HG02852 (cell line): ENCODE data around the gene DNAAF1.
A peak's percentile ranks its signal among the peaks of the same experiment; 100 is the strongest.
"Not testable (repeated sequence)": the region's sequence is repeated elsewhere in the genome, so short reads cannot be mapped to it uniquely, and the experiment has no call there.

ENCODE experiments used
- ATAC-seq: cut with Tn5 transposase; IDR thresholded peaks from one replicate; pipeline ENCODE4 v1.9.1; 2021; ENCODE audit warnings: mild to moderate bottlenecking, moderate library complexity; ENCODE audit not compliant: unreplicated experiment

The DNAAF1 gene

GRCh38 chr16:84144859-84145639 lies at the start of gene DNAAF1, which contains the start of gene HSDL1:
Gene DNAAF1 (plus strand): TSS chr16:84145308. CDS start chr16:84145441, 133 bp downstream.
Gene HSDL1 (minus strand): TSS chr16:84145177. CDS start chr16:84131321, 13,856 bp downstream.
- peak; percentile 84 for ATAC-seq

GRCh38 chr16:84095466-84095865 lies 49.6 kb upstream of the DNAAF1 start:
- ATAC-seq: no peak

- ATAC-seq: no peak
Measured at GRCh38 chr16:84096447-84097005, 48.6 kb upstream of the DNAAF1 start.

- ATAC-seq: no peak
Measured at GRCh38 chr16:84098939-84099338, 46.2 kb upstream of the DNAAF1 start.

GRCh38 chr16:84103678-84104077 lies 41.4 kb upstream of the DNAAF1 start:
- ATAC-seq: no peak

- ATAC-seq: no peak
Measured at GRCh38 chr16:84104231-84104630, 40.9 kb upstream of the DNAAF1 start.

GRCh38 chr16:84105301-84105815 lies 39.8 kb upstream of the DNAAF1 start:
- no peak for ATAC-seq

GRCh38 chr16:84105948-84106740 lies 39.0 kb upstream of the DNAAF1 start:
- ATAC-seq: no peak

GRCh38 chr16:84107921-84108320 lies 37.2 kb upstream of the DNAAF1 start:
- no peak for ATAC-seq

- no peak for ATAC-seq
Measured at GRCh38 chr16:84109598-84110335, 35.3 kb upstream of the DNAAF1 start.

GRCh38 chr16:84110527-84110926 lies 34.6 kb upstream of the DNAAF1 start:
- no peak for ATAC-seq

GRCh38 chr16:84111525-84111924 lies 33.6 kb upstream of the DNAAF1 start:
- ATAC-seq: no peak

- not testable (repeated sequence) for ATAC-seq
Measured at GRCh38 chr16:84111949-84112348, 33.2 kb upstream of the DNAAF1 start.

GRCh38 chr16:84115919-84116719 lies 29.0 kb upstream of the DNAAF1 start:
- peak; percentile 40 for ATAC-seq

GRCh38 chr16:84116720-84117493 lies 28.2 kb upstream of the DNAAF1 start, which contains the start of gene MBTPS1:
Gene MBTPS1 (minus strand): TSS chr16:84116942. CDS start chr16:84101783, 15,159 bp downstream.
- peak; percentile 84 for ATAC-seq

GRCh38 chr16:84117494-84117843 lies 27.6 kb upstream of the DNAAF1 start:
- peak; percentile 6 for ATAC-seq

- not testable (repeated sequence) for ATAC-seq
Measured at GRCh38 chr16:84118315-84118714, 26.8 kb upstream of the DNAAF1 start.

- no peak for ATAC-seq
Measured at GRCh38 chr16:84119368-84119767, 25.7 kb upstream of the DNAAF1 start.

- no peak for ATAC-seq
Measured at GRCh38 chr16:84120023-84120422, 25.1 kb upstream of the DNAAF1 start.
